ENCODE results near the gene ANKFY1.

- TF ChIP-seq, protein P1, sequence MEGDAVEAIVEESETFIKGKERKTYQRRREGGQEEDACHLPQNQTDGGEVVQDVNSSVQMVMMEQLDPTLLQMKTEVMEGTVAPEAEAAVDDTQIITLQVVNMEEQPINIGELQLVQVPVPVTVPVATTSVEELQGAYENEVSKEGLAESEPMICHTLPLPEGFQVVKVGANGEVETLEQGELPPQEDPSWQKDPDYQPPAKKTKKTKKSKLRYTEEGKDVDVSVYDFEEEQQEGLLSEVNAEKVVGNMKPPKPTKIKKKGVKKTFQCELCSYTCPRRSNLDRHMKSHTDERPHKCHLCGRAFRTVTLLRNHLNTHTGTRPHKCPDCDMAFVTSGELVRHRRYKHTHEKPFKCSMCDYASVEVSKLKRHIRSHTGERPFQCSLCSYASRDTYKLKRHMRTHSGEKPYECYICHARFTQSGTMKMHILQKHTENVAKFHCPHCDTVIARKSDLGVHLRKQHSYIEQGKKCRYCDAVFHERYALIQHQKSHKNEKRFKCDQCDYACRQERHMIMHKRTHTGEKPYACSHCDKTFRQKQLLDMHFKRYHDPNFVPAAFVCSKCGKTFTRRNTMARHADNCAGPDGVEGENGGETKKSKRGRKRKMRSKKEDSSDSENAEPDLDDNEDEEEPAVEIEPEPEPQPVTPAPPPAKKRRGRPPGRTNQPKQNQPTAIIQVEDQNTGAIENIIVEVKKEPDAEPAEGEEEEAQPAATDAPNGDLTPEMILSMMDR (IDR thresholded peaks at IDR 0.05; ENCODE audit: low read depth, low read length, poor library complexity, severe bottlenecking) = no peak
- TF ChIP-seq EZH2phosphoT487 (IDR thresholded peaks at IDR 0.05; ENCODE audit: borderline replicate concordance, low read length) = no peak
Measured at GRCh38 chr17:4262703-4263102, 1.1 kb downstream of the ANKFY1 start.

Data from DOHH2 (cell line).